Mucosa of descending colon (tissue), 3 donors: ENCODE data around the gene HACD4. TPM values are rescaled to one million over a fixed set of nuclear protein-coding genes. Genes with fewer than 3 reads are reported as not detected.

Source experiments
- ATAC-seq: fragments of 200-7000 bp; cut with Tn5 transposase; one replicate; pipeline ENCODE4 v1.9.1; 2020; ENCODE audit warnings: mild to moderate bottlenecking, moderate library complexity
- DNase-seq, 3 donors: peaks; one replicate each; pipeline ENCODE4 v3.0.0-alpha.2; 2020
- H3K36me3 ChIP-seq: fragments of 200-600 bp; one replicate; pipeline ENCODE4 v1.8.0; 2021; ENCODE audit warnings: low read depth, mild to moderate bottlenecking
- H3K4me1 ChIP-seq: fragments of 200-600 bp; one replicate; pipeline ENCODE4 v1.8.0; 2021; ENCODE audit warnings: low read depth, mild to moderate bottlenecking
- H3K4me3 ChIP-seq: fragments of 200-600 bp; one replicate; pipeline ENCODE4 v1.8.0; 2021; ENCODE audit warnings: mild to moderate bottlenecking
- H3K9me3 ChIP-seq: fragments of 200-600 bp; one replicate; pipeline ENCODE4 v1.8.0; 2021; ENCODE audit warnings: mild to moderate bottlenecking
- intact Hi-C, 2 donors: fragments of 100-400 bp; cut with DNase I in 1 of 2; cut with micrococcal nuclease in 1 of 2; formaldehyde crosslinking; loops; one replicate each; pipeline versions ENCODE4 v1.11.0 to v1.11.1; 2022; cut with DNase I, micrococcal nuclease
- total RNA-seq, 3 donors: library from RNA; stranded (reverse); fragmentation: NEBNext Ultra II Directional in 2 of 3; extraction: Animal tissue kit (Norgen Biotek cat#: 25700) in 2 of 3; gene quantifications; one replicate each; pipeline versions ENCODE4 v1.2.1 to v1.2.4, GENCODE V29; 2021 to 2023
- TF ChIP-seq, protein P1 (sequence below): fragments of 200-600 bp; IDR thresholded peaks from one replicate; pipeline ENCODE4 v1.8.0; 2022; ENCODE audit warnings: antibody characterized with exemption, mild to moderate bottlenecking
- donor health status: DM: no; HTN: no; CAD: no; lungs with moderate emphysema.
- donor health status: DM: no; HTN: no; CAD: no.
- donor health status: DM: no; HTN: yes; CAD: no.

Gene HACD4
- total RNA-seq, 3 donors from 2014 or later, result 0.93 to 6.1 (median 1.9) TPM

DNA sequence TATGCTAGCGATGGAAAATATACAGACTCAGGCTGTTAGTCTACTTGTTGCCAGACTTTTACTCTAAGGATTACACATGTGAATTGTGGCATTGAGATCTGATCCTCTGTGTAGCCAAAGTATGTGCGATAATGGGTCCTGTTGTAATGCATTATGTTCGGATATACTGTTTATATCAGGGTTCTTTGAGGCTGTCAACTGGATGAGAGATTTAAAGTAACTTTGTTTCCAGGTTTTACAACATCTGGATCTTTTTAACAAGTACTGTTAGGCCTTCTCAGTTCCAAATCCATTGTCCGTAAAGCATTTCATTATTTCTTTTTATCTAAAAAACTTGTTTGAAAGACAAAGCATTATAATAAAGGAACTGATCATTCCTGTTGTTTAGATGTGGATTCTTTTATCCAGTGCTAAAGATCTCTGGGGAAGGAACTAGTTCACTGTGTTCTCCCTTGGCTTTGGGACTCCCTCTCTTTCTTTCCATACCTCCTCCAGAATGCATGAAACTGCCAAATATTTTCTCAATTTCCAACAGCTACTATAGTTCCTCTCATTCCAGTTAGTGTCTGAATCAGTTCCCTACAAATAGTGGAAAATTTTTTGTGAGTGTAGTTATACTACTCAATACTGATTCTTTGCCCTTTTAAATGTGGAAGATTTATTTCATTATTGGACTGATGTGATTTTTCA lies 68.8 kb downstream of the HACD4 start:
- Histone ChIP-seq H3K4me1 (no peaks in the 10 kb centered on the region), H3K9me3 (no peaks in the 10 kb centered on the region), H3K4me3 (no peak overlapping the region), H3K36me3 (no peaks in the 10 kb centered on the region)
- ATAC-seq (no peak), DNase-seq (no peak)
- TF ChIP-seq, protein P1, sequence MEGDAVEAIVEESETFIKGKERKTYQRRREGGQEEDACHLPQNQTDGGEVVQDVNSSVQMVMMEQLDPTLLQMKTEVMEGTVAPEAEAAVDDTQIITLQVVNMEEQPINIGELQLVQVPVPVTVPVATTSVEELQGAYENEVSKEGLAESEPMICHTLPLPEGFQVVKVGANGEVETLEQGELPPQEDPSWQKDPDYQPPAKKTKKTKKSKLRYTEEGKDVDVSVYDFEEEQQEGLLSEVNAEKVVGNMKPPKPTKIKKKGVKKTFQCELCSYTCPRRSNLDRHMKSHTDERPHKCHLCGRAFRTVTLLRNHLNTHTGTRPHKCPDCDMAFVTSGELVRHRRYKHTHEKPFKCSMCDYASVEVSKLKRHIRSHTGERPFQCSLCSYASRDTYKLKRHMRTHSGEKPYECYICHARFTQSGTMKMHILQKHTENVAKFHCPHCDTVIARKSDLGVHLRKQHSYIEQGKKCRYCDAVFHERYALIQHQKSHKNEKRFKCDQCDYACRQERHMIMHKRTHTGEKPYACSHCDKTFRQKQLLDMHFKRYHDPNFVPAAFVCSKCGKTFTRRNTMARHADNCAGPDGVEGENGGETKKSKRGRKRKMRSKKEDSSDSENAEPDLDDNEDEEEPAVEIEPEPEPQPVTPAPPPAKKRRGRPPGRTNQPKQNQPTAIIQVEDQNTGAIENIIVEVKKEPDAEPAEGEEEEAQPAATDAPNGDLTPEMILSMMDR, result no peak
- intact Hi-C loops, result no loop called here

DNA sequence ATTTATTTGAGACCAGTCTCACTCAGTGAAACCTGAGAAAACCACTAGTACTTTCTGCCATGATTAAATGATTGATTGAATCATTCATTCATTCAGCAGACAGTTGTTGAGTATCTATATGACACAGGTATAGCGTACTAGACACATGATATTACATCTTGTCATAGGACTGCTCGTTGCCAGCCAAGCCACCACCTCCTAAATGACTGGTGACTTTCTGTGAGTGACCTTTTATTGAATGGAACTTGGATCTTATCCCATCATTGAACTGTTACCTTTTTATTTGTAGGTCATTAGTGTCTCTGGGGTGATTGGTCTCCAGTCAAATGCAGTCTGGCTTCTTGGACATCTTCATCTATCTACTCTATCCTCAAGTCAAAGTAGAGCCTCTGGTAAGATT lies 80.7 kb downstream of the HACD4 start:
- DNase-seq, result no peak
- Histone ChIP-seq H3K4me1 (no peaks in the 10 kb centered on the region), H3K9me3 (no peaks in the 10 kb centered on the region), H3K36me3 (no peaks in the 10 kb centered on the region), H3K4me3 (no peak overlapping the region)
- ATAC-seq, result no peak
- intact Hi-C loops, result loop anchor here in 1 of 2 donors (10.0 kb wide), 1 partner anchor 164 kb away; no protein-coding TSS in a partner anchor
- TF ChIP-seq, protein P1, result no peak

Other genes starting within 250 kb of the HACD4 start
- not detected for gene IFNB1, start 46.3 kb upstream of the HACD4 start, total RNA-seq
- gene IFNW1, start 110.2 kb upstream of the HACD4 start, total RNA-seq, result not detected
- not detected for gene IFNA21, start 135.0 kb upstream of the HACD4 start, total RNA-seq
- not detected for gene IFNA4, start 155.9 kb upstream of the HACD4 start, total RNA-seq
- gene IFNA7, start 170.6 kb upstream of the HACD4 start, total RNA-seq, result not detected
- gene IFNA10, start 175.5 kb upstream of the HACD4 start, total RNA-seq, result not detected
- gene IFNA16, start 185.7 kb upstream of the HACD4 start, total RNA-seq, result not detected
- gene IFNA17, start 196.6 kb upstream of the HACD4 start, total RNA-seq, result not detected
- not detected for gene IFNA14, start 208.4 kb upstream of the HACD4 start, total RNA-seq